Stimulated activated CD4-positive, alpha-beta T cell treated with anti-CD3 and anti-CD28 coated beads, Interleukin-1b, Interleukin-23, amount 100 ng/mL, for 24 hours (primary cell): ENCODE results near the gene WDR41.

Source experiments
- DNase-seq, 4 experiments: peaks; one replicate each; pipeline ENCODE4 v3.0.0-alpha.2; 2020; ENCODE audit warnings: low read depth in 4 of 4, low spot score in 1 of 4

WDR41 gene

DNA sequence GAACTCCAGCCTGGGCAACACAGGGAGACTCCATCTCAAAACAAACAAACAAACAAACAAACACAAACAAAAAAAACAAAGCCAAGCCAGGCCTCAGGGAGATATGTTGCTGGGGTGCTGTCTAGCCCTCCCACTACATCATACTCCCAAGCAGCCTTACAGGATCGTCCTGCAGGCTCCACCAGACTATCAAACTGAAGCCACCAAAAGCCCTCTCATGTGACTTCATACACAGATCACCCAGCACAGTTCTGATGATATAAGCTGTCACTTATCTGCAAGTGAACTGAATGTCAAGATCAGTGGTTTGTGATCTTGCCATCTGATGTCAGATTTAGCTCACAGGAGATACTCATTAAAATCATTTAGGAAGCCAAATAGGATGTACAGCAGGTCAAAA is 43.3 kb downstream of the WDR41 start:
- no peak for DNase-seq

- no peak for DNase-seq
Measured at GRCh38 chr5:77444356-77444755, 47.8 kb downstream of the WDR41 start.

DNA sequence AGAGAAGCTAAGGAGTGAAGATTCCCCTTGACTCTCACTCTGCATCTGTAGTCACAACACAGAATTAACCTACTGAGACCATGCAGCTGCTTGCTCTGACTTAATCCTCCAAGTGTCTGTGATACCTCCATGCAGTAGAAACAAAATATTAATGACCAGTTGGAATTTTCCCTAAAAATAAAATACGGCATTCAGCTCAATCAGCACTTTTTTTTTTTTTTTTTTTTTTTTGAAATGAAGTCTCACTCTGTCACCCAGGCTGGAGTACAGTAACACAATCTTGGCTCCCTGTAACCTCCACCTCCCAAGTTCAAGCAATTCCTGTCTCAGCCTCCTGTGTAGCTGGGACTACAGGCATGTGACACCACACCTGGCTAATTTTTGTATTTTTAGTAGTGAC is 48.4 kb downstream of the WDR41 start:
- DNase-seq: no peak

GRCh38 chr5:77438071-77438470 is 54.0 kb downstream of the WDR41 start:
- no peak for DNase-seq

GRCh38 chr5:77437194-77437593 is 54.9 kb downstream of the WDR41 start:
- no peak for DNase-seq

DNA sequence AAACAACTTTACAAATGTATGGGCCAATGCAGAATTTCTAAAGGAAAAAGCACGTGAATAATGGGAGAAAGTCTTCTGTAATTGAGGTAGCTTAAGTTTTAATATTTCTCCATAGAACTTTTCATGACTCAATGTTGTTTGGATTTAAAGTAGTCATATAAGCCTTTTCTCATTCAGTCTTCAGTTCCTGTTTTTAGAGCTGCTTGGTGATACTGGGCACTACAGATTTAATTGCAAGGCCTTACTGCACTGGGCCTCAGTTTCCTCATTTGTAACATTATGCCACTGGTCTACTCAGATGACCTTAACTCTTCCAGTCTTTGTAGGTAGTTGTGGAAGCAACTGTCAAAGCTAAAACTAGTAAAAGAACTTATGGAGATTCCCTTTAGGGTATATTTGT is 60.4 kb downstream of the WDR41 start:
- no peak for DNase-seq

DNA sequence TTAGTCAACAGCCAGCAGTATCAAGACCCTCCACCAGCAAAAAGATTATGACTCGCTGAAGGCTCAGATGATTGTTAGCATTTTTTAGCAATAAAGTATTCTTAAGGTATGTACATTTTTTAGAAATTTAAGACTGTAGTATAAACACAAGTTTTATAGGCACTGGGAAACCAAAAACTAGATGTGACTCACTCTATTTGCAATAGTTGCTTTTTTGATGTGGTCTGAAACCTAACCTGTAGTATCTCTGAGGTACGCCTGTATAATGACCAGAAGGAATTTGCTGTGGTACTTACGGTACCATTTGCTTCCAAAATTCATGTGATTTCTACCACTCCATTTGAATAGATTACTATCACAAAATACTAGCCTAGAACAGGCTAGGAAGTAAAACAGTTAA is 60.8 kb downstream of the WDR41 start:
- no peak for DNase-seq

DNA sequence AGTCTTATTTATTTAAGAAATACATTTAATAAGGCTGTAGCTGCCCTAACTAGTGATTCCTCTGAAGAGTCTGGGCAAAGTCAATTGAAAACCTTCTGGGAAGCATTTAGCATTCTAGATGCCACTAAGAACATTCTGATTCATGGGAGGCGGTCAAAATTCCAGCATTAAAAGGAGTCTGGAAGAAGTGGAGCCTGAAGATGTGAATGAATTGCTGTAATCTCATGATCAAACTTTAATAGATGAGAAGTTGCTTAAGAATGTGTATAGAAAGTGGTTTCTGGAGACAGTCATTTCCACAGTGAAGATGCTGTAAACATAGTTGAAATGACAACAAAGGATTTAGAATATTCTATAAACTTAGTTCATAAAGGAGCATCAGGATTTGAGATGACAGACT is 61.4 kb downstream of the WDR41 start:
- no peak for DNase-seq

- no peak for DNase-seq
Measured at GRCh38 chr5:77428526-77428925, 63.6 kb downstream of the WDR41 start.

DNA sequence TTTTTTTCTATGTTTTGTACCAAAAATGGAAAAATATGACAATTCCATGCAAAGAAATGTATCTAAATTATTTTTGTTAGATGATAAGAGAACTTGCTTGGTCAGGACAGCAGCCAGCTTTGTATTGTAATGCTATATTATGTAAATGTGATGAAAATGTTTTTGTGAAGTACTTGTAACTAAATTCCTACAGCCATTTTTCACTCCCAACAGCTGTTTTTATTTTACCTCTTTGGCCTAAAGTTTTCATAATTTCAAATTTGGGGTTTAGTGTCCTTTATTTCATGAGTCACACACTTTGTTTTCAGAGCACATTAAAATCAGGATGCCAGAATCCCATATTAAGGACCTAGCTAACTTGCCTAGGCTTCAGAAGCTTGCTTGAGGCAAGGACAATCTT is 64.1 kb downstream of the WDR41 start:
- DNase-seq: no peak

- no peak for DNase-seq
Measured at GRCh38 chr5:77426670-77427069, 65.4 kb downstream of the WDR41 start.

- DNase-seq: no peak
Measured at GRCh38 chr5:77425998-77426659, 66.0 kb downstream of the WDR41 start.

DNA sequence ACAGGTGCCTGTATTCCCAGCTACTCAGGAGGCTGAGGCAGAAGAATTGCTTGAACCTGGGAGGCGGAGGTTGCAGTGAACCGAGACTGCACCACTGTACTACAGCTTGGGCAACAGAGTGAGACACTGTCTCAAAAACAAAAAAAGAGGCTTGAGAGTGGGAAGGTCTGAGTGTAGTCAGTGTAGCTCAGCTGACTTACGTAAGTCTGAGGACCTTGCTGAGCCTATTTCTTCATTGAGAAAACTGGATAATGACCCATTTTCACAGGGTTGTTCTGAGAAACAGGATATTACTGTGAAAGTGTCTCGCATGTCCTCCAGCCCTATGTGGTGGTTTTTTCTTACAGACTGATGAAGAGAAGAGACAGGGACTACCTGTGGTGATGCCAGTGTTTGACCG is 66.7 kb downstream of the WDR41 start:
- DNase-seq: no peak

GRCh38 chr5:77424921-77425320 is 67.2 kb downstream of the WDR41 start:
- DNase-seq: no peak

GRCh38 chr5:77423022-77423750 is 68.9 kb downstream of the WDR41 start:
- no peak for DNase-seq

DNA sequence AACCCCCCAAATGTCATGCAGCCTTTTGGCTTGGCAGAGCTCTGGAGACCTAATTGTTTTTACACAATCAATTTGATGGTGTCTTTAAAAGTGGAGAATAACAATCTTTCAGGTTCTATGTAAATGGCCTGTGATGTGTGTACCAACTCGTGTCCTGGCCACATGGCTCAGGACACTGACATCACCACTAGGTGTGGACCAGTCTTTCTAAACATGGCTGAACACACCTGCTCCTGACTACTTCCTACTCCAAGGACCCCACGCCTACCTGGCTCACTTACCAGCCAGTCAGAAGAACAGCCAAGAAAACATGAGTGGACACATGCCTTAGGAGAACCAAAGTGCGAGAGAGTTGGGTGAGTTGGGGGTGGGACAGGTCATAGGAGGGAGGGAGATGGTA is 71.2 kb downstream of the WDR41 start:
- DNase-seq: no peak

DNA sequence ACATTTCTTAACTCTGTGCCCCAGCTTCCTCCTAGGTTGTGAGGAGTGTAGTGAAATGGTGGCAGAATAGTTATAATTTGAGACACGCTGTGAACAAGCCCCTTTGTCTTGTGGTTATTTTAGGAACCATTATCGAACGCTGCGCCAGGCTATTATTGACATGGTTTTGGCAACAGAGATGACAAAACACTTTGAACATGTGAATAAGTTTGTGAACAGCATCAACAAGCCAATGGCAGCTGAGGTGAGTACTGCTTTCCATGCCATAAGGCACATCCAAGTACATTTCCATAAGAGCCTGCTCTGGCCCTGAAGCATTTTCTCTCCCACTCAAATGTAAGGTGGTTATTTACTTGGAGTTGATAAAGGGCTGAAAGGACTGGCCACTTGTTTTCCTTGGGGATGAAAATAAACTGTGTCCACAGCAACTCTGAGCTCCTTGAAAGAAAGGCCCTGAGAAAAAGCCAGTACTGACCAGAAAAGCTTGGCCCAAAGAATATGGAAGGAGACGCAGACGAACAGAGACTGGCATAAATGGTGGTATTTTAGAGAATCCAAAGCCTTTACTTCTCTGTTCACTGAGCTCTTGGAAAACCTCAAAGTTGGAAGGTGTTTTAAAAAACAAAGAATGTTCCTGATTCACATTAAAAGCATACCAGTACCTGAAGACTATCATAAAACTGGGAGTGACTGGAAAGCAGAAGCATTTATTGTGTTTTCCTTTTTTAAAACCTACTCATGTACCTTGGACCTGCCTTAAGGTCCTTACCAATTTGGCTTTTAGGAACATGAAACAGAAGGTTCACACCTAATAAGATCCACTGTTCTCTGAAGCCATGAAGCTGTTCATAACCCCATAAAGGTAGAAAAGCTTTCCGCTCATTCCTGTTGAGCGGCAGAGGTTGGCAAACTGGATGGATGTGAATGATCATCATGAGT is 72.2 kb downstream of the WDR41 start:
- no peak for DNase-seq

- no peak for DNase-seq
Measured at GRCh38 chr5:77418601-77419581, 73.2 kb downstream of the WDR41 start.

GRCh38 chr5:77418162-77418561 is 74.0 kb downstream of the WDR41 start:
- no peak for DNase-seq

GRCh38 chr5:77413049-77413448 is 79.1 kb downstream of the WDR41 start:
- DNase-seq: no peak
